Measurements from ENCODE around the gene SH2D3A.

SH2D3A gene

DNA sequence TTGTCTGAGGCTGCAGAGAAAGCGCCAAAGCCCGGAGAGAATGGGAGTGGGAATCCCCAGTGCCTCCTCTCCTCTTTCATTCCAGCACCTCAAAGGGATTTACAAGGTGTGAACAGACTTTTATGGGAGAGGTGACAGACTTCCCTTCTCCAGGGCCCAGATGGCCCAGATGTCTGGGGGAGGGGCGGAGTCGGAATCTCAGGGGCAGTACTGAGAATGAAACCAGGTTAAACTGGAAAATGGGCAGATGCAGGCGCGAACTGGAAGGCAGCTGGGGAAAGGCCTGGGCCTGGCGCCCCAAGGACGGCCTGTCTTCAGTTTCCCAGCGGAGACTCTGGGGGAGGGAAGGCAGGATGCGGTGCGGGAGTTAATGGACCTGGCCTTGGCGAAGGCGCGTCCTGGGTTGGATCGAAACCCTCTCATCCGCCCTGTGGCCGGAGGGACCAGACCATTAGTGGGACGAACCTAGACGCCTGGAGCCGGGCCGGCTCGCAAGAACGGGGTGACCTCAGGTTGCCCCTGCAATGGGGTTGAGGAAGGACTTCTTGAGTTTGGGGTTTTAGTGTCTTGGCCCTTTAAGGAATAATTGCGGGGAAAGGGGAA lies 28.3 kb downstream of the SH2D3A start:
- H3K4me3 ChIP-seq (replicated peaks in 1 of 2; ENCODE audit: low read depth in 2 of 2, low read length in 2 of 2) = peak overlapping the region; percentile 21 to 43
- TF ChIP-seq, protein P1, sequence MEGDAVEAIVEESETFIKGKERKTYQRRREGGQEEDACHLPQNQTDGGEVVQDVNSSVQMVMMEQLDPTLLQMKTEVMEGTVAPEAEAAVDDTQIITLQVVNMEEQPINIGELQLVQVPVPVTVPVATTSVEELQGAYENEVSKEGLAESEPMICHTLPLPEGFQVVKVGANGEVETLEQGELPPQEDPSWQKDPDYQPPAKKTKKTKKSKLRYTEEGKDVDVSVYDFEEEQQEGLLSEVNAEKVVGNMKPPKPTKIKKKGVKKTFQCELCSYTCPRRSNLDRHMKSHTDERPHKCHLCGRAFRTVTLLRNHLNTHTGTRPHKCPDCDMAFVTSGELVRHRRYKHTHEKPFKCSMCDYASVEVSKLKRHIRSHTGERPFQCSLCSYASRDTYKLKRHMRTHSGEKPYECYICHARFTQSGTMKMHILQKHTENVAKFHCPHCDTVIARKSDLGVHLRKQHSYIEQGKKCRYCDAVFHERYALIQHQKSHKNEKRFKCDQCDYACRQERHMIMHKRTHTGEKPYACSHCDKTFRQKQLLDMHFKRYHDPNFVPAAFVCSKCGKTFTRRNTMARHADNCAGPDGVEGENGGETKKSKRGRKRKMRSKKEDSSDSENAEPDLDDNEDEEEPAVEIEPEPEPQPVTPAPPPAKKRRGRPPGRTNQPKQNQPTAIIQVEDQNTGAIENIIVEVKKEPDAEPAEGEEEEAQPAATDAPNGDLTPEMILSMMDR (IDR thresholded peaks at IDR 0.05; ENCODE audit: low read depth, low read length) = no peak
- peak; percentile 44 to 55 for DNase-seq (ENCODE audit: low read depth in 2 of 2)

DNA sequence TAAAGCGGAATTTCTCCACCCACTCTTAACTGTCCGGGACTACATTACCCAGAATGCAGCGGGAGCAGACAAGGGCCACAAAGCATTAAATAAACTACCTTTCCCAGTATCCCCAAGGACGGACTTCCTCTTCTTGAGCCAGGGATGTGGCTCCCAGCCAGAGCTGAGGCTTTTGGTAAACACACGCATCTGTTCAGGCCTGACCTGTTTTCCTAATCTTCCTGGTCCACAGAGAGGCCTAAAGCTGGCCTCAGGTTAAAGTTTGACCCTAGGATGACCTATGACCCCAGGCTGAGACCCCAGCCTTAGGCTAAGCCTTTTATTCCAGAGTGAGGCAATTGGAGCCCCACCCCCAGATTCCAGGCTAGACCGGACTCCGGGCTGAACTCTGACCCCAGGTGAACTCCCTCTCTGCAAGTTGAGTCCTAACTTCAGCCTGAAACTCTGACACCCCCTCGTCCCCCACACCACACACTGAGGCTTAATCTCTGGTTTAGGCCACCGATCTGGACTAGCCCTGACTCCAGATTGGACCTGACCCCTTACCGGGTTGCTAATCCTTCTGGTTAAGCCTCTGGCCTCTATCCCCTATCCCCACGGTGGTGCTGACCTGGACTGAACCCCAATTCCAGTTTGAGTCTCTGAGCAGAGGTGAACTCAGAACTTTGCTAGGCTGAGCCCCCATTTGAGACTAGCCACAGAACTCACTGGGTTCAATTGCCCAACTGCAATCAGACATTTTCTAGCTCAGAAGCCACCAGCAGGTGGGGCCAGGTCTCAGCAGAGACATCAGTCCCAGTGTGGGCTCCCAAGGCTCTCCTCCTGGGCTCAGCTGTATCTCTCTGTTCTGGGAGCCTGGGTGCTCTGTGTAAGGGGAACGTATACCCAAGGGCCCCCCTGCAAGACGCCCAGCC lies 29.1 kb downstream of the SH2D3A start:
- H3K4me3 ChIP-seq (replicated peaks in 1 of 2; ENCODE audit: low read depth in 2 of 2, low read length in 2 of 2) = peak overlapping the region in 1 of 2 donors; percentile 3
- peak; percentile 87 to 100 for DNase-seq (ENCODE audit: low read depth in 2 of 2)
- TF ChIP-seq, protein P1 (IDR thresholded peaks at IDR 0.05; ENCODE audit: low read depth, low read length) = peak; percentile 77

DNA sequence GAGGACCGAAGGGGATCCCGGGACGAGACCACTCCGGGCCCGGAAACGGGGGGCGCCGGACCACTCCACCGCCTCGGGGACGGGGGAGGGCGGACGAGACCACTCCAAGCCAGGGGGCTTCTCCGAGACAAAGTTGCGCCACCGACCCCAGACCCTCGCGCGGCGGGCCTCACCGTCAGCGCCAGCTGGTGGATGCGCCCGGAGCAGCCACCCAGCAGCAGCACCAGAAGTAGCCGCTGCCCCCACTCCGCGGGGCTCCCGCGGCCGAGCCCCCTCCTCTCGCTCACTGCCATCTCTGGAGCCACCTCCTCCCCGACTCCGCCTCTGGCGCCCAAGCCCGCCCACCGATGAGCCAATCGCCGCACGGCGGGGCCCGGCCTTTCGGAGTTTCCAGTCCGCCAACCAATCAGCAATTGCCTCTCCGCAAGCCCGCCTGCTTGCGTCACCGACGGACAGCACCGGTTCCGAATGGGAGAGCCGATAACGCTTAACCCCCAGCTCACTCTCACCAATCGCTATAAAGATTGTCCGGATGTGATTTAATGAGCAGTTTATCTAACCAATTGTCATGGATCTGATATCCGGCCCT lies 29.9 kb downstream of the SH2D3A start, which contains the start of gene GPR108:
Gene GPR108, minus strand, starts transcription at position 297 of the 589 bp plus-strand sequence. Its CDS starts 4 bp downstream, at position 293.
- H3K4me3 ChIP-seq (replicated peaks in 1 of 2; ENCODE audit: low read depth in 2 of 2, low read length in 2 of 2) = peak within 1 kb of the TSS; percentile 85 to 91
- DNase-seq (ENCODE audit: low read depth in 2 of 2) = peak in 1 of 2 donors; percentile 100
- TF ChIP-seq, protein P1 (IDR thresholded peaks at IDR 0.05; ENCODE audit: low read depth, low read length) = no peak

DNA sequence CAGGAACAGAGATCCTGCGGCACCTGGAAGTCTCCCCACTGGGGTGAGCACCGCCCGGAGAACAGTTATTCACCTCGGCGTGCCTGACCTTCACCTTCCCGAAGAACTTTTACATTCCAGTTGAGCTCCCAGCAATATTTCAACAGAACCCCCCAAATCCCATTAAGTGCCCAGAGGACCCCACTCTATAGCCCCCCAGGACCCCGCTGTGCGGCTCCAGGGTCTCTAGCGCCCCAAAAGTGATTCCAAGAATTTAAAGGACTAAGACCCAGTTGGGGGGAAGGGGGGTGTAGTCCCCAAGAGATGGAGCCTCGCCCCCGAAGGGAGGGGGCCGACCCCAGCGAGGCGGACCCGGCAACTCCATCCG lies 30.3 kb downstream of the SH2D3A start:
- peak overlapping the region; percentile 85 to 91 for H3K4me3 ChIP-seq (replicated peaks in 1 of 2; ENCODE audit: low read depth in 2 of 2, low read length in 2 of 2)
- DNase-seq (ENCODE audit: low read depth in 2 of 2) = no peak
- TF ChIP-seq, protein P1 (IDR thresholded peaks at IDR 0.05; ENCODE audit: low read depth, low read length) = no peak

DNA sequence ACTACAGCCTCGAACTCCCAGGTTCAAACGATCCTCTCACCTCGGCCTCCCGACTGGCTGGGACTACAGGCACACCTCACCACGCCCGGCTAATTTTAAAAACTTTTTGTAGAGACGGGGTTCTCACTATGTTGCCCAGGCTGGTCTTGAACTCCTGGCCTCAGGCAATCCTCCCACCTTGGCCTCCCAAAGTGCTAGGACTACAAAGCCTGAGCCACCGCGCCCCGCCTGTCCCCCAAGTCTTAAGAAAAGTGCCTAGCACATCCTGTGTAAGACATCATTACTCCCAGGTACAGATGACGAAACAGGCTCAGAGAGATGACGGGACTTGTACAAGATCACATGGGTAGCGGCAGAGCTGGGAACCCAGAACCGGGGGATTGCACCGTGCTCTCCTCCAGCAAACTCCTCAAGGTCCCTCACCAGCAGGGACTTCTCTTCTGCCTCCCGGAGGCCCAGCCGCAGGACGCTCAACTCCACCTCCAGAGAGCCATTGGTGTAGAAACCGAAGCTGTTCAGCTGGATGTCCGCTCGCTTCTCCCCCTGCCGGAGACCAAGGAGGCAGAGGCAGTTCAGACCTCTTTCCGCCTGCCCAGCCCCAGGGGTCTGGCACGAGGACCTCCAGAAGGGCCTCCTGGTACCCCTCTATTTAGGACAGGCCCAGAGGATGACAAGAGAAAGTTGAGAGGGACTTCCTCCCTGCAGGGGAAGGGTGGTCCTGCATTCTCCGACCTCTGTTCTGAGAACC lies 30.9 kb downstream of the SH2D3A start:
- peak overlapping the region; percentile 85 to 91 for H3K4me3 ChIP-seq (replicated peaks in 1 of 2; ENCODE audit: low read depth in 2 of 2, low read length in 2 of 2)
- DNase-seq (ENCODE audit: low read depth in 2 of 2) = peak; percentile 91 to 95
- TF ChIP-seq, protein P1 (IDR thresholded peaks at IDR 0.05; ENCODE audit: low read depth, low read length) = peak; percentile 76

Data from cardiac fibroblast (primary cell).